ENCODE measurements around the gene LBH. TPM values are rescaled to one million over a fixed set of nuclear protein-coding genes. Genes with fewer than 3 reads are reported as not detected.

The LBH gene
- total RNA-seq, 1 experiment from 2014 or later: 1.2 TPM

DNA sequence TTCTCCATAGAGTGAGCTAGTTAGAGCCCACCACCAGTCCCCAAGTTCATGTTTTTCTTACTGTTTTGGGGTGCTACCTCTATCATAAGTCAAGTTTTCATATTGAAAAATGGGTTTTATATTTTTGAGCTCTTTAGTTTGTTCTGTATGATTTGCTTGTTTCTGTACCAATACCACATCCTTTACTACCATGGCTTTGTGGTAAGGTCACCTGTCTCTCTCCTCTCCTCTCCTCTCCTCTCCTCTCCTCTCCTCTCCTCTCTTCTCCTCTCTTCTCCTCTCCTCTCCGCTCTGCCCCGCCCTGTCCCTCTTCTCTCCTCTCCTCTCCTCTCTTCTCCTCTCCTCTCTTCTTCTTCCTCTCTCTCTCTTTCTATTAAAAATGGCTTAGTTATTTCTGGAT is 22.1 kb upstream of the LBH start:
- Histone ChIP-seq H3K27ac (ENCODE audit: low read depth, low read length) (no peak overlapping the region), H4K20me1 (ENCODE audit: insufficient read depth) (no peaks in the 10 kb centered on the region), H3K79me2 (ENCODE audit: insufficient read depth, low read length) (no peaks in the 10 kb centered on the region), H2AFZ (ENCODE audit: low read depth, low read length, poor library complexity, severe bottlenecking) (no peak overlapping the region), H3K9ac (ENCODE audit: low read length) (no peak overlapping the region), H3K27me3 (ENCODE audit: insufficient read depth, low read length) (peaks cover 3% of the 10 kb centered on the region; the same call in 1 of the 2 replicates), H3K4me2 (ENCODE audit: low read length) (no peak overlapping the region), H3K9me2 (ENCODE audit: insufficient read depth) (no peaks in the 10 kb centered on the region), H3K36me3 (ENCODE audit: control insufficient read depth in 1 of 2, insufficient read depth in 2 of 2, low read length in 2 of 2) (no peaks in the 10 kb centered on the region), H3K9me3 (ENCODE audit: control insufficient read depth in 1 of 2, insufficient read depth in 1 of 2, low read depth in 1 of 2, low read length in 2 of 2) (no peaks in the 10 kb centered on the region), H3K4me1 (ENCODE audit: control insufficient read depth in 1 of 2, insufficient read depth in 2 of 2, low read length in 2 of 2) (peaks cover 0 to 4% of the 10 kb centered on the region in 2 experiments; a peak in 1 of 4 replicates), H3K4me3 (replicated peaks in 1 of 2; ENCODE audit: low read depth in 1 of 2, low read length in 2 of 2) (no peak overlapping the region)
- intact Hi-C loops (cut with micrococcal nuclease): no loop called here
- CTCF ChIA-PET: interaction anchor here (1.3 to 2.6 kb wide), 6 partner anchors 9 to 502 kb away, joined by 3 to 33 read pairs (median 17); no protein-coding TSS in a partner anchor
- ATAC-seq (no peak), DNase-seq (ENCODE audit: low read depth, low spot score) (no peak)
- POLR2A ChIA-PET: no interaction called here
- TF ChIP-seq JUND (IDR thresholded peaks at IDR 0.05): no peak
- no peak for TF ChIP-seq ELF1 (IDR thresholded peaks at IDR 0.05; ENCODE audit: borderline replicate concordance, low read depth)
- no peak for TF ChIP-seq CEBPB (IDR thresholded peaks at IDR 0.05; ENCODE audit: low read depth)
- TF ChIP-seq EZH2 (IDR thresholded peaks at IDR 0.05): no peak
- no peak for TF ChIP-seq RAD21 (IDR thresholded peaks at IDR 0.05; ENCODE audit: low read depth)
- TF ChIP-seq TCF7L2 (IDR thresholded peaks at IDR 0.05; ENCODE audit: borderline replicate concordance, extremely low read depth, insufficient read depth, insufficient read length): no peak
- no peak for TF ChIP-seq EGR1 (IDR thresholded peaks at IDR 0.05; ENCODE audit: low read depth)
- no peak for TF ChIP-seq FOSL1 (IDR thresholded peaks at IDR 0.05; ENCODE audit: low read depth)
- TF ChIP-seq ZNF274 (IDR thresholded peaks at IDR 0.05; ENCODE audit: low read depth, low read length): no peak
- TF ChIP-seq, protein P1, sequence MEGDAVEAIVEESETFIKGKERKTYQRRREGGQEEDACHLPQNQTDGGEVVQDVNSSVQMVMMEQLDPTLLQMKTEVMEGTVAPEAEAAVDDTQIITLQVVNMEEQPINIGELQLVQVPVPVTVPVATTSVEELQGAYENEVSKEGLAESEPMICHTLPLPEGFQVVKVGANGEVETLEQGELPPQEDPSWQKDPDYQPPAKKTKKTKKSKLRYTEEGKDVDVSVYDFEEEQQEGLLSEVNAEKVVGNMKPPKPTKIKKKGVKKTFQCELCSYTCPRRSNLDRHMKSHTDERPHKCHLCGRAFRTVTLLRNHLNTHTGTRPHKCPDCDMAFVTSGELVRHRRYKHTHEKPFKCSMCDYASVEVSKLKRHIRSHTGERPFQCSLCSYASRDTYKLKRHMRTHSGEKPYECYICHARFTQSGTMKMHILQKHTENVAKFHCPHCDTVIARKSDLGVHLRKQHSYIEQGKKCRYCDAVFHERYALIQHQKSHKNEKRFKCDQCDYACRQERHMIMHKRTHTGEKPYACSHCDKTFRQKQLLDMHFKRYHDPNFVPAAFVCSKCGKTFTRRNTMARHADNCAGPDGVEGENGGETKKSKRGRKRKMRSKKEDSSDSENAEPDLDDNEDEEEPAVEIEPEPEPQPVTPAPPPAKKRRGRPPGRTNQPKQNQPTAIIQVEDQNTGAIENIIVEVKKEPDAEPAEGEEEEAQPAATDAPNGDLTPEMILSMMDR (IDR thresholded peaks at IDR 0.05 in 2 of 3, conservative IDR thresholded peaks at IDR 0.05 in 1 of 3; ENCODE audit: borderline replicate concordance in 1 of 3, insufficient read depth in 1 of 3, low read depth in 2 of 3, low read length in 2 of 3): no peak
- no peak for TF ChIP-seq SRF (IDR thresholded peaks at IDR 0.05; ENCODE audit: low read depth)
- no peak for TF ChIP-seq MAX (IDR thresholded peaks at IDR 0.05)
- RAD21 ChIA-PET (ENCODE audit: low non-redundant PET in 1 of 2, low total read pairs in 2 of 2, uncharacterized antibody in 2 of 2, unreplicated experiment in 2 of 2): interaction anchor here (0.6 to 1.9 kb wide), 6 partner anchors 8 to 502 kb away, joined by 3 to 9 read pairs (median 4); no protein-coding TSS in a partner anchor
- no TSS peak for BruUV-seq (replicated peaks)
